GM18508 (cell line): ENCODE data around the gene TUBA1A.
"Not testable (repeated sequence)": the region's sequence is repeated elsewhere in the genome, so short reads cannot be mapped to it uniquely, and the experiment has no call there.

Source experiments
- ATAC-seq: cut with Tn5 transposase; IDR thresholded peaks from one replicate; pipeline ENCODE4 v1.9.1; 2021; ENCODE audit warnings: moderate number of reproducible peaks; ENCODE audit not compliant: insufficient read depth, unreplicated experiment

Gene TUBA1A

GRCh38 chr12:49201595-49202295 is 12.9 kb upstream of the TUBA1A start:
- no peak for ATAC-seq

GRCh38 chr12:49200919-49201594 is 12.2 kb upstream of the TUBA1A start:
- ATAC-seq: no peak

- ATAC-seq: no peak
Measured at GRCh38 chr12:49198431-49199155, 9.7 kb upstream of the TUBA1A start.

- no peak for ATAC-seq
Measured at GRCh38 chr12:49197256-49197655, 8.4 kb upstream of the TUBA1A start.

- no peak for ATAC-seq
Measured at GRCh38 chr12:49195736-49196135, 6.9 kb upstream of the TUBA1A start.

- ATAC-seq: not testable (repeated sequence)
Measured at GRCh38 chr12:49193746-49194145, 4.9 kb upstream of the TUBA1A start.

- not testable (repeated sequence) for ATAC-seq
Measured at GRCh38 chr12:49191498-49191897, 2.6 kb upstream of the TUBA1A start.

GRCh38 chr12:49190974-49191373 is 2.1 kb upstream of the TUBA1A start:
- ATAC-seq: no peak

- ATAC-seq: no peak
Measured at GRCh38 chr12:49189731-49190716, 1.1 kb upstream of the TUBA1A start.

GRCh38 chr12:49188201-49188915 is 522 bp downstream of the TUBA1A start:
- ATAC-seq: peak; percentile 17

- no peak for ATAC-seq
Measured at GRCh38 chr12:49187184-49187583, 1.7 kb downstream of the TUBA1A start.

- not testable (repeated sequence) for ATAC-seq
Measured at GRCh38 chr12:49186307-49186706, 2.6 kb downstream of the TUBA1A start.

- not testable (repeated sequence) for ATAC-seq
Measured at GRCh38 chr12:49184697-49185096, 4.2 kb downstream of the TUBA1A start.

GRCh38 chr12:49183214-49183950 is 5.5 kb downstream of the TUBA1A start:
- ATAC-seq: not testable (repeated sequence)

GRCh38 chr12:49174218-49174617 is 14.7 kb downstream of the TUBA1A start:
- ATAC-seq: no peak

- ATAC-seq: no peak
Measured at GRCh38 chr12:49170924-49171323, 18.0 kb downstream of the TUBA1A start.

- ATAC-seq: no peak
Measured at GRCh38 chr12:49165114-49165513, 23.8 kb downstream of the TUBA1A start.

- not testable (repeated sequence) for ATAC-seq
Measured at GRCh38 chr12:49161901-49162300, 27.0 kb downstream of the TUBA1A start.
